CD4-positive, alpha-beta T cell treated with Interleukin-4 for 1 hour (primary cell): ENCODE results near the gene MOK.
A peak's percentile ranks its signal among the peaks of the same experiment; 100 is the strongest.
"Not testable (repeated sequence)": the region's sequence is repeated elsewhere in the genome, so short reads cannot be mapped to it uniquely, and the experiment has no call there.

ENCODE experiments used
- DNase-seq, 2 donors: peaks; one replicate each; pipeline ENCODE4 v3.0.0-alpha.2; 2020 to 2022

MOK gene, protein sequence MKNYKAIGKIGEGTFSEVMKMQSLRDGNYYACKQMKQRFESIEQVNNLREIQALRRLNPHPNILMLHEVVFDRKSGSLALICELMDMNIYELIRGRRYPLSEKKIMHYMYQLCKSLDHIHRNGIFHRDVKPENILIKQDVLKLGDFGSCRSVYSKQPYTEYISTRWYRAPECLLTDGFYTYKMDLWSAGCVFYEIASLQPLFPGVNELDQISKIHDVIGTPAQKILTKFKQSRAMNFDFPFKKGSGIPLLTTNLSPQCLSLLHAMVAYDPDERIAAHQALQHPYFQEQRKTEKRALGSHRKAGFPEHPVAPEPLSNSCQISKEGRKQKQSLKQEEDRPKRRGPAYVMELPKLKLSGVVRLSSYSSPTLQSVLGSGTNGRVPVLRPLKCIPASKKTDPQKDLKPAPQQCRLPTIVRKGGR

DNA sequence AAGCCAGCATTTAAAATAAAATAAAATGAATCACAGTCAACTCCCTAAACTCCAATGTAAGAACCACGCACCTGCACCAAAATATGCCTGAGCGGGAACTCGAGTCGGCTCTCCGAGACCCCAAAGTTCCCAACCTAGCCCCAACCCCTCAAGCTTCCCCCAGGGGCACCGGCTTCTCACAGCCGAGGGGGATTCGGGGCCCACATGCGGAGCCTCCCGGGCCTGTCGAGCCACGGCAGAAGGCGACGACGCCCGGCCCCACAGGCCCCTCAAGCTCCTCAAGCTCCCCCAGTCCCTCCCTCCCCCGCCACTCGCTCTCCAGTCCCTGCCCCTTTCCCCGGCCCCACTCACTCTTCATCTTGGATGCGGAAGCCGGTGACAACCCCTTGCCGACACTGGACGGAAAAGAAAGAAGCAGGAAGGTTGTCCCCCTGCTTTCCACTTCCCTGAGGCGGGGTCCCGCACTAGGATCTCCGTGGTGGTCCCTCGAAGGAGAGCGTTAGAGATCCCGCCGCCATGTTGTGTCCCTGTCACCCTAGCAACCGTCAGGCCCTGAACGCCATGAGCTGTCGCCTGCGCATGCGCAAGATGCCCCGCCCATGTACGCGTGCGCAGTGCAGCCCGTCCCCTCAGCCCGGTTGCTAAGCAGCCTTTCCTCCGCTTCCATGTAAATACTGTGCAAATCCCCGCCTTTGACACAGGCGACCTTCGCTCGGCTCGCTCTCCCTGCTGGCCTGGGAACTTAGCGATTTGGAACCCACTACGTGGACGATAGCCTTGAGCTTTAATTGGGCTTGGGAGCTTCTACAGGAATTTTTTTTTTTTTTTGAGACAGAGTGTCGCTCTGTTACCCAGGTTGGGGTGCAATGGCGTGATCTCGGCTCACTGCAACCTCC lies at the start of gene MOK:
TSS of gene MOK (minus strand) at position 554 of the 896 bp plus-strand sequence. CDS start at position 358, 196 bp downstream.
- DNase-seq: peak; percentile 98

DNA sequence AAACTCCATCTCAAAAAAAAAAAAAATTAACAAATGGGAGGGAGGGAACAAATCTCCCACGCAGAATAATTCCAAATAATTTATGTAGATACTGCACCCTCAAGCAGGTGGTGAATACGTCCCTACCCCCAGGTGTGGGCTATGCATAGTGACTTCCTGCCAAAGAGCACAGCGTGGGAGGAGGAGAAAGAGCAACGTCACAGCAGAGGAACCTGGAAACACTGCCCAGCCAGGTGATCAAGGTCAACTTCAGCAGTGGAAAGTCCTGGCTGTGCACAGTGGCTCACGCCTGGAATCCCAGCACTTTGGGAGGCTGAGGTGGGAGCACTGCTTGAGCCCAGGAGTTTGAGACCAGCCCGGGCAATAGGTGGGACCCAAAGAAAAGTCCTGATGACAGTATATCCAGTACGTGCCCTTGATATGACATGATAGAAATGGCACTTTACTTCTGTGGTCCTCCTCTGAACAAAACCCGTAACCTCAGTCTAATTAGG lies 48.2 kb upstream of the MOK start:
- DNase-seq: no peak

- no peak for DNase-seq
These were observed 47.2 kb upstream of the MOK start for GRCh38 chr14:102352213-102352612.

GRCh38 chr14:102351593-102351992 lies 46.6 kb upstream of the MOK start:
- not testable (repeated sequence) for DNase-seq

- no peak for DNase-seq
These were observed 46.1 kb upstream of the MOK start for GRCh38 chr14:102351023-102351422.

GRCh38 chr14:102348376-102348775 lies 43.4 kb upstream of the MOK start:
- no peak for DNase-seq

- DNase-seq: no peak
These were observed 41.7 kb upstream of the MOK start for GRCh38 chr14:102346645-102347044.

- DNase-seq: no peak
These were observed 40.3 kb upstream of the MOK start for GRCh38 chr14:102345232-102345631.

GRCh38 chr14:102344485-102344884 lies 39.5 kb upstream of the MOK start:
- DNase-seq: no peak

DNA sequence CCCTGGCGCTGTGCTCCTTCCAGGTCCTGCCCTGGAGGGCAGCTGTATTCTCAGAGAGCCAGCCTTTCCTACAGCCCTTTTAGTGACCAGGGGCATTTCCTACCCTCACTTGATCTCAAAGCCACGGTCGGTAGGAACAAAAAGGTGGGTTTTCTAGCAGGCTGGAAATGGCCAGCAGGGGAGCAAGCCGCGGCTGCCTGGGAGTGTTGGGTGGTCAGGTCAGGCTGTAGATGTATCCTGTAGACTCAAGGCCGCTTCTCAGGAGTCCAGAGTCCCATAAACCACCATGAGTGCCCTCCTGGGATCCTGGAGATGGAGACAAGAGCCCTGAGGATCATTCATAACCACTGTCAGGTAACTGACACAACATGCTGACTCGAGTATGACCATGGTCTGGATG lies 39.1 kb upstream of the MOK start:
- no peak for DNase-seq

GRCh38 chr14:102342238-102342637 lies 37.3 kb upstream of the MOK start:
- no peak for DNase-seq

DNA sequence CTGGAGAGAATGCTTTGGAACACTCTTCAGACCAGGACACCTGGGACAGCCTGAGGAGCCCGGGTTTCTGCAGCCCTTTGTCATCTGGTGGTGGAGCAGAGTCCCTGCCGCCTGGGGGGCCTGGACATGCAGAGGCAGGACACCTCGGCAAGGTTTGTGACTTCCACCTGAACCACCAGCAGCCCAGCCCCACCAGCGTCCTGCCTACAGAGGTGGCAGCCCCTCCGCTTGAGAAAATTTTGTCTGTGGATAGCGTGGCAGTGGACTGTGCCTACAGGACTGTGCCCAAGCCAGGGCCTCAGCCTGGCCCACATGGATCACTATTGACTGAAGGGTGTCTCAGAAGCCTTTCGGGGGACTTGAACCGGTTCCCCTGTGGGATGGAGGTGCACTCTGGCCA lies 36.6 kb upstream of the MOK start:
- DNase-seq: no peak

DNA sequence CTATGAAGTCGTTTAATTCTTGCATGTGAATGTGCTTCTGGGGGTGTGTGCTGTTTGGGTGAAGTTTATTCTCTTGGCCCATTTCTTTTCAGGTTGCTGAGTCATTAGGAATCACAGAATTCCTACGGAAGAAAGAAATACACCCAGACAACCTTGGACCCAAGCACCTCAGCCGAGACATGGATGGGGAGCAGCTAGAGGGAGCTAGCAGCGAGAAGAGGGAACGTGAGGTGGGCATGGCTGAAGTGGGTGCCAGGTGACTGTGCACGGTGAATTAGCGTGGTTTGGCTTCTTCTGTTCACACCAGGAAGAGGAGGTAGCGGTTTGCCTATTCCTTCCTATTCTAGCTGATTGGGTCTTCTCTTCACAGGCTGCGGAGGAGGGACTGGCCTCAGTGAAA lies 33.8 kb upstream of the MOK start:
- no peak for DNase-seq

DNA sequence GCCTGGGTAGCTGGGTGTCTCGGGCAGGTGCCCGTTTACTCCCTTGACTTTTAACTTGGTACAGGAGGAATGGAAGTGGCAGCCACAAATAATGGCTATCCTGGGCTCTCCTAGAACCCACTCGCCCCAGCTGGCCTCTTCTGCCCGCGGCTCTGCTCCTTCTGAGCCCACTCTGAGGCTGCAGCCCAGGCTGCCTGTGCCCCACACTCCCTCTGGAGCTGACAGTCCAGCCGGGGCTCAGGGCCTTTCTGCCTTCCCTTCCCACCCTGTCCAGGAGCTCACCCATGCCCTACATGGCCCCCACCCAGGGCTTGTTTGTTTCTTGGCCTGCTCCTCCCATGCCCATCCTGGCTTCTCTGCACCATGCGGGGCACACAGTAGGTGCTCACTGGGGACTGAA lies 30.2 kb upstream of the MOK start:
- no peak for DNase-seq

GRCh38 chr14:102333795-102334705 lies 29.1 kb upstream of the MOK start:
- no peak for DNase-seq

DNA sequence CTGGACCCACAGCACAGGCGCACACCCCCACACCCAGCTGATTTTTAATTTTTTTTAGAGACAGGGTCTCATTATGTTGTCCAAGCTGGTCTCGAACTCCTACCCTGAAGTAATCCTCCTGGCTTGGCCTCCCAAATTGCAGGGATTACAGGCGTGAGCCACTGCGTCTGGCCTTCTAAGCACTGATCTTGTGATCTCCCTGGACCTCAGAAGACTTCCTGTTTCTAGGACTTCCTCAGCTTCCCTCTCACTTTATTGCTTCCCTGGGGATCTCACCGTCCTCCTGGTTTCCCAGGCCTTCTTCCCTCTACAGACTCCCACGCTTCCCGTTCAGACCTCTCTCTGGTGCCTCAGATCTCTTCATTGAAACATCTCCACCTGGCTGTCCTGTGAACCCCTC lies 28.4 kb upstream of the MOK start:
- no peak for DNase-seq

DNA sequence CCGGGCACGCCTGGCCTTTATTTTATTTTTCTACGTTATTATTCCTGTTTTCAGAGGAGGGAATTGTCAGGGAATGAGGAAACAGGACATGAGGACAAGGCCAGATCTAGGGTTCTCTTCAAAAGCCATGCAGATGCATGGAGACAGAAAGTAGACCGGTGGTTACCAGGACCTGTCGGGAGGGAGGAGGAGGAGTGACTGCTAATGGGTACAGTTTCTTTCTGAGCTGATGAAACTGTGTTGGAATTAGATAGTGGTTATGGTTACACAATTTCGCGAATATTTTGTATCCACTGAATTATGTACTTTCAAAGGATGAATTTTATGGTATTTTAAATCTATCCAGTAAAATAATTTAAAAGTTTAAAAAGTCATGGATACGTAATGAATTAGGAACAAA lies 25.8 kb upstream of the MOK start:
- no peak for DNase-seq

DNA sequence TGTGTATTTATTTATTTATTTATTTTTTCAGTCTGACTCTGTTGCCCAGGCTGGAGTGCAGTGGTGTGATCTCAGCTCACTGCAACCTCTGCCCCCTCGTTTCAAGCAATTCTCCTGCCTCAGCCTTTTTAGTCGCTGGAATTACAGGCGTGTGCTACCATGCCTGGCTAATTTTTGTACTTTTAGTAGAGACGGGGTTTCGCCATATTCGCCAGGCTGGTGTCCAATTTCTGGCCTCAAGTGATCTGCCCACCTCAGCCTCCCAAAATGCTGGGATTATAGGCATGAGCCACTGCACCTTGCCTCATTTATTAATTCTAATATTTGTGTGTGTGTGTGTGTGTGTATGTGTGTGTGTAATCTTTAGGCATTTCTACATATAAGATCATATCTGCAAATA lies 24.4 kb upstream of the MOK start:
- DNase-seq: not testable (repeated sequence)

- no peak for DNase-seq
These were observed 21.6 kb upstream of the MOK start for GRCh38 chr14:102326583-102326982.

DNA sequence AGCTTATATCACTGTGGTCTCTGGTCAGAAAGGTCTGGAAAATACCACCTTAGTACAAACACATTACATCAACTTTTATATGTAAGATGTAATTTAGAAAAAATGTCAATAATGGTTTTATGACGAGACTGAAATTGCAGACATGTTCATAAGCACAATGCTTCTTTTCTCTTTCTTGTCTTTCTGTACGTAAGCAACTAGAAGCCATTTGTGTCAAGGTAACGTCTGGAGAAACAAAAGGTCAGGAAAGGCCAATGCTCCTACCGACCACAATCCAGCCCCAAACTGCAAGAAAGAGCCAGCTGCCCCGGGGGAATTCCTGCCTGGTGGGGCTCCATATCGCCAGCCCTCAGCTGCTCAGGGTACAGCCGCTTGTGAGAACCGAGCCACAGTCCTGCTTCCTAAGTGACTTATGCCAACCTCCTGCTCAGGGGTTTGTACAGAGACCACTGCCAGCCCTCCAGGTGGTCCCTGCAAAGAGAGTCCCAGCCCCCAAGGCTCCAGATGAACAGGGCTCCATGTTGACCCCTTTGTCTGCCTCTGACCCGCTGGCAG lies 20.9 kb upstream of the MOK start:
- DNase-seq: no peak

- DNase-seq: peak; percentile 35 to 50
These were observed 18.1 kb upstream of the MOK start for GRCh38 chr14:102323102-102323501.
